HG02943 (cell line): Measurements from ENCODE around the gene ANAPC1.
"Not testable (repeated sequence)": the region's sequence is repeated elsewhere in the genome, so short reads cannot be mapped to it uniquely, and the experiment has no call there.

Experiments used
- ATAC-seq: cut with Tn5 transposase; IDR thresholded peaks from one replicate; pipeline ENCODE4 v1.9.1; 2021; ENCODE audit warnings: mild to moderate bottlenecking, low read depth, moderate library complexity; ENCODE audit not compliant: unreplicated experiment

ANAPC1 gene

GRCh38 chr2:111905990-111906735 is 22.2 kb upstream of the ANAPC1 start:
- no peak for ATAC-seq

GRCh38 chr2:111905475-111905869 is 21.5 kb upstream of the ANAPC1 start:
- ATAC-seq = not testable (repeated sequence)

- ATAC-seq = no peak
Measured at GRCh38 chr2:111904726-111905474, 20.9 kb upstream of the ANAPC1 start.

GRCh38 chr2:111903930-111904439 is 20.0 kb upstream of the ANAPC1 start:
- no peak for ATAC-seq

GRCh38 chr2:111903516-111903915 is 19.5 kb upstream of the ANAPC1 start:
- no peak for ATAC-seq

GRCh38 chr2:111900859-111901258 is 16.9 kb upstream of the ANAPC1 start:
- ATAC-seq = no peak

- no peak for ATAC-seq
Measured at GRCh38 chr2:111898703-111899514, 14.9 kb upstream of the ANAPC1 start.

- no peak for ATAC-seq
Measured at GRCh38 chr2:111897924-111898702, 14.1 kb upstream of the ANAPC1 start, which contains the start of gene MERTK. MERTK (plus strand) TSS chr2:111898607; CDS start chr2:111898736, 129 bp downstream.

GRCh38 chr2:111897630-111897923 is 13.6 kb upstream of the ANAPC1 start:
- no peak for ATAC-seq

GRCh38 chr2:111896576-111896975 is 12.6 kb upstream of the ANAPC1 start:
- no peak for ATAC-seq

- ATAC-seq = no peak
Measured at GRCh38 chr2:111896024-111896423, 12.0 kb upstream of the ANAPC1 start.

GRCh38 chr2:111884592-111884964 is 585 bp upstream of the ANAPC1 start:
- no peak for ATAC-seq

- not testable (repeated sequence) for ATAC-seq
Measured at GRCh38 chr2:111872806-111873205, 11.2 kb downstream of the ANAPC1 start.

GRCh38 chr2:111865124-111865523 is 18.9 kb downstream of the ANAPC1 start:
- not testable (repeated sequence) for ATAC-seq

- not testable (repeated sequence) for ATAC-seq
Measured at GRCh38 chr2:111860005-111860404, 24.0 kb downstream of the ANAPC1 start.

GRCh38 chr2:111852544-111852943 is 31.4 kb downstream of the ANAPC1 start:
- ATAC-seq = not testable (repeated sequence)

GRCh38 chr2:111850646-111851045 is 33.3 kb downstream of the ANAPC1 start:
- not testable (repeated sequence) for ATAC-seq

GRCh38 chr2:111839625-111840282 is 44.2 kb downstream of the ANAPC1 start:
- not testable (repeated sequence) for ATAC-seq

GRCh38 chr2:111838992-111839391 is 45.0 kb downstream of the ANAPC1 start:
- not testable (repeated sequence) for ATAC-seq

- not testable (repeated sequence) for ATAC-seq
Measured at GRCh38 chr2:111834221-111834620, 49.8 kb downstream of the ANAPC1 start.
